NCI-H1417 (cell line): ENCODE data around the gene TMEFF2.
A peak's percentile ranks its signal among the peaks of the same experiment; 100 is the strongest.

Source experiments
- DNase-seq, 3 experiments: peaks; one replicate each; lab custom pipeline; 2025; lab: John Stamatoyannopoulos, UW

The TMEFF2 gene

DNA sequence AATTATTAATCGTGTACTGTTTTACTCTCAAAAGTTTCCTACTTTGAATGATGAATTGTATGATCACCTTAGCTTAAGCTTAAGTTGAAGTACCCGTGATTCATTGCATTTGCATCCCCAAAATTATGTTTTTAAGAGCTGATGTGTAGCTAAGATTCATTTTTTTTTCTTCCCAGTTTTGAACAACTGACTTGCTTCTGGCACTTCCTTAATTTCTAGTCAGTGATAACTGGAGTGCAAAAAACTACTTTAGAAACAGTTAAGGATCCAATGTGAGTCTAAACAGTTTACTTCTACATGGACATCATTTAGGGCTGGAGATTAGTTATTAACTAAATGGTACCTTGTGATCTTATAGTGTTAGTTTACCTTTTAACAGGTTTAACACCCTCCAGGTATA is 223.9 kb downstream of the TMEFF2 start:
- DNase-seq: peak in 2 of 3 experiments; percentile 20 to 66

DNA sequence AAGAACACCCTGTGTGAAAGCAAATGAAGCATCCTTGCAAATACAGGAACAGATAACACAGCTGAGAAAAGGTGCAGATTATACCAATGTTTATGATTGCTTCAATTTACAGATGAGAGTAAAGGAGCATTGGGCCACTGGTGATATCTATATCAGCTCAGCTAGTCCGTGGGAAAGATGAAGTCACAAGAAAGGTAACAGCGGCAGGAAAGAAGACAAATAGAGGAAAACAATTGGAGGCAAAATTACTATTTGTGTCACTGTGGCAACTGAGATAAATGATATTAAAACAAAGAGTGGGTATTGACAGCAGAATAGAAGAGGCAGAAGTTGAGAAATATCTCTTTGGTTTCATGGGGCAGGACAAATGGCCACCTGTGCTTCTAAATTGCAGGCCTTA is 226.6 kb downstream of the TMEFF2 start:
- DNase-seq: peak in 2 of 3 experiments; percentile 20 to 49

DNA sequence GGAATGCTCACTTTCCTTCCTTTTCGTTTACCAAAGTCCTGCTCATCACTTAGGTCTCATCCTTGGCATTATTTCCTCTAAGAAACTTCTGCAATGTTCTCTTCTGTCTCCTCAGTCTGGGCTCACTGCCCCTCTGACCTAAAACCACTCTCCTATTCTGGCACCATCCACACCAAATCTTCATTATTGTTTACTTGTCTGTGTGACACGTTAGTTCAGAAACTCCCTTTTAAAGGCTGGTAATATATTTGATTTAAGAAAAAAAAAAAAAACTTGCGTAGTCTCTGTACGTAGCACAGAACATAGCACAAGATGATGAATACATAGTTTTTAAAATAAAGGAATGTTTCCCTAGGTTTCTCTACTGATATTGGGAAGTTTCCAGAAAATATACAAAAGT is 229.0 kb downstream of the TMEFF2 start:
- no peak for DNase-seq

DNA sequence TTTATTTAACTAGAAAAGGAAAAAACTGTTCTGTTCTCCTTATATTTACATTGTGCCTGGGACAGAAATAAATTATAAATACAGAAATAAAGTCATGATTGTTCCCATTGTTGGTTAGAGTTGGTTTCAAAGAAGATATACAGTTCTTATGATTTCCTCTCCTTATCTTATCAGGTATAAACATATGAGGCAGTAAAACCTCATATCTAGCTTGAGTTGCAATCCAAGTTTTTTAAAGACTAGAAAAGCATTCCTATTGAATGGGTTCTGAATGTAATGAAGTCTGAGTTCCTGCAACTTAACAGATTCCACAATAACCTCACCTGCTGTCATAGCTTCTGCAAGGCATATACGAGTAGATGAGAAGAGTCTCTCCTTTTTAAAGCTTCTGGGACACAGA is 233.2 kb downstream of the TMEFF2 start:
- DNase-seq: no peak

DNA sequence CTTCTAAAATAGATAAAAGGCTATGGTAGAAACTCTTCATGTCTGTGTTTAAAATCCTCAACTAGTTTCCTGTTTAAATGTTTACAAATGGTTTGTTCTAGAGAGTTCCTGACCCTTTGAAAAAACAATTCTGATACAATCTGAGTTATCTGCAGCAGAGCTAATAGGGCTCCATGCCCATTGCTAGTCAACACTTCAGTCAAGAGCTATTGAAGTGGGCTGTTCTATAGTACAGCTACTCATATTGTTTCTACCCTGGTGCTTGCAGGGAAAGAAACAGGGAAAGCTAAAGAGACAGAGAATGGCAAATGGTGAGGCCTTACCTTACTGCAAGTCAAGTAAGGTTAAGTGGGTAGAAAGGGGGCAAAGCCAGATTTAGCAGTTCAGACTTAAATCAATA is 235.5 kb downstream of the TMEFF2 start:
- DNase-seq: peak; percentile 14 to 67 (median 60)

DNA sequence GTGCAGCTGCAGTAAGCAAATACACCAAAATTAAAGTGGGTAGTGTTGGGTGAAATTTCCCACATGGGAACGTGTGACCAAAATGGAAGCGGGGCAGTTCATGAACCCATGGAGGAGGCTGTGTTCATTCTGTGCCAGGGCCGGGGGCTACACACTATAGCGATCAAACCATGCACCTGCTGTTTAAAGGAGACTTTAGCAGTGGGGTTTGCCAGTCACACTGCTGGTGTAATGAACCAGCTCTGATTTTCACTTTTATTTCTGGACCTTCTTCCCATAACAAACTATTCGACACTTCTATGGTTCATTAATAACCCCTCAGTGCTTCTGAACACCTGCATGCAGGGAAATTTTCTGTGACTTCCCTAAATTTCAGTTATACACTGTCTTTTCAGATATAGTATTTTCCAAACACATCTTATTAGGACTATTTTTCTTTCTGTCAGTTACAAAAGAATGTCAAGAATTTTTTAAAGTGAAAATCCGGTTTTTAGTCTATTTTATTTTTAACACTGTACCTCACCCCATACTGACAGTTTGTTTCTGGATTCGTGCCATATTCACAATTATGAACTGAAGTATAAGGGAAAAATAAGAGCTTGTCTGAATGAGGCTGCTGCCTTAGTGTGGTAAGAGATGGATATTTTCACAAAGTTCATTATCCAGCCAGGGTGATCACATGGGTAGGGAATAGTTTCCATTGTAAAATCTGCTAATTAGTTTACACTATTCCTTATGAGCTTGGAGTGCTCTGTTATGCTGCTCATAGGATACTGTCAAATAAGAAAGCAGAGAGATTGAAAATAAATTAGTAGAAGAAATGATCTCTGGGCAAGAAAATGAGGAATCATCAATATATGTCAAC is 236.5 kb downstream of the TMEFF2 start:
- DNase-seq: peak in 1 of 3 experiments; percentile 21

DNA sequence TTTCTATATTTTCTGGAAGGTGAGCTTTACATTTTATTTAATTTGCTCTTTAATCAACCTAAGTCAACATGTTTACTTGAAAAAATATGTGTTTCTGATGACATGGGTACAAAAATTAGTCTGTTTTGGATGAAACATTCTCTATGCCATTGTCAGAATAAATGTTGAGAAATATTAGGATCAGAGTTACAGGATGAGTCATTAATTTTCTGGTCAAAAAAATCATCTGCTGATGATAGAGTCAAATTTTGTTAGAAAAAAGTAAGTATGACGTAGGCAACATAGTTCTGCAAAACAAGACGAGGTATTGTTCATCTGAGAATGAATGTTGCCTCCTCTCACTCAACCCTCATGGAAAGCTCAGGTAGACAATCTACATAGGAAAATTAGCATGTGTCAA is 240.3 kb downstream of the TMEFF2 start:
- no peak for DNase-seq

DNA sequence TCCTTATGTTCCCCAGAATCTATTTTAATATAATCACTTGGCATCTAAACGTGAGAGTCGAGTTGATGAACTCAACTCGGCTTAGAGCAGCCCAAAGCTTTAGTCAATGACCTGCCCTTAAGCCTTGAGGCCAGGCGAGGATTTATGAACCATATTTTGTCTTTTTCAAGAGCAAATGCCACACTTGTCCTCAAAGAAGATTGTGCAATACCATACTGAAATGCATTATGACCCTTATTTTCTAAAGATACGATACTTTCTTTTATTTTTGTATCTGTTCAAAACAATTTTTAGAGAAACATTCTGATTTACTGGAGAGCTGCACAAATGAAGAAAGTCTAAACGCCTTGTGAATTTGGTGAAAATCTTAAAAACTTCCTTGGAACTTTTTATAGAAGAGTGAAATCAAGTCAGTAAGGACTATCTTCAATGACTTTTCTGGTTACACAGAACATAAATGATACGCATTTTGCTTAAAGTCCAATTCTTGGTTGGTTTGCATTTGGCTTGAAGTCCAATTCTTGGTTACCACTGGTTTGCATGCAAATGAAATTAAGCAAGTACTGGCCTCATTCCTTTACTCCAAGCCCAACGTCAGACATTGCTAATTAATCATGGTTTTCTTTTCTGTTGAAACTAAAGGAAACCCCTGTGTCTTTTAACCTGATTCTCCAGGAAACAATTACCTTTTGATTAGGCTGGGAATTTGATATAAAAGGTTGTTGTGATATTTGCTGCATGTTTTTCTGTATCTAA is 242.0 kb downstream of the TMEFF2 start:
- DNase-seq: no peak

DNA sequence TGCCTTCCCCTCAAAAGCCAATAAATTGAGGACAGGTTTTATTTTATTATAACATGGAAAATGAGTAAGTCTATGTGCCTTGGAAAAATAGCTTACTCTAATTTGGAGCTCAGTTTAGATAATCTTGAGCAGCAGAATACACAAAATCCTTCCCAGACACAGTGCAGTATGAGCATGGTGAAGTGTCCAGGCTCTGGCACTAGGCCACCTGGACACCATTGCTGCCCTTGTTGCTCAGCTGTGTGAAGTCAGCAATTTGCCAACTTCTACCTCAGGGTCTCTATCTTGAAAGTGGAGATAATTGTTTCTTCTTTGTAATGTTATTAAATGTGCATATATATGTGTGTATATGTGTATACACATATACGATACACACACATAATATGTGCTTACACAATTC is 242.9 kb downstream of the TMEFF2 start:
- DNase-seq: no peak

DNA sequence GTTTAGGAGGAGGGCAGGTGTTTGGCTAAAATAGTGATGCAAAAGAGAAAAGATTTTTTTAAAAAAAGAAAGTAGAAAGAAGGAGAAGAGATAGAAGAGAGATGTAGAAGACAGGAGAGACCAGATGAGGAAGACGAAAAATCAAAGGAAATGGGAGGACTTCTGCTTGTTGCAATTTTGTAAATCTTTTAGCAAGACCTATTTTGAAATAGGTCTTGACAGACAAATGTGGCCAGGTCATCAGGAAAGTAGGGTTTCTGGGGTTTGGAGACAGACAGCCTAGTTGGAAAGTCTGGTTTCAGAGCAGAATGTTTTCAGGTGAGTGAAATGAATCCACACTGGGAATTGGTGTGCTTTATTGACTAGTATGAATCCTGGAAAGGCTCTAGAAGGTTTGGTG is 243.4 kb downstream of the TMEFF2 start:
- DNase-seq: no peak

DNA sequence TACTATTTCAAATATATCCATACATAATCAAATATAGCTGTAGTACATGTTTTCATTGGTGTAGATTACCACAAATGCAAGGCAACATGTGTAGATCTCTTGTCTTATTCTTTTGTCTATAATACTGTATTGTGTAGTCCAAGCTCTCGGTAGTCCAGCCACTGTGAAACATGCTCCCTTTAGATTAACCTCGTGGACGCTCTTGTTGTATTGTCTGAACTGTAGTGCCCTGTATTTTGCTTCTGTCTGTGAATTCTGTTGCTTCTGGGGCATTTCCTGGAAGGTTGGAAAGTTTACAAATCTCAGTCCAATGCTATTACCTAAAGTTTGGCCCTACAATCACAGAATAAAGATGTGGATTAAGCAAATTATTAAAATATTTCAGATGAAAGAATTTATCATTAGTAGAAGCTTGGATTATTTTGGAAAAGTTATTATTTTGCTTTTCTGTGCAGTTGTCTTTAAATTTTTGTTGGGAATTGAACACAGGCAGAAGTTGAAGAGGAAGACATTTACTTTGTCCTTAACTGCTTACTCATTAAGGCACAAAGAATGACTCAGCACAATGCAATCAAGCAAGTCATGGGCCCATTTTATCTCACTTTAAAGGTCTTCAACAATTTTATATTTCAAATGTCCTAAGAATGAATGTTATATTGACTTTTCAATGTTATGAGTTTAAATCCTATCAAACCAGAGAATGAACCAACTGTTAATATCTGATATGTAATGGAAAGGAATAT is 244.4 kb downstream of the TMEFF2 start:
- no peak for DNase-seq

DNA sequence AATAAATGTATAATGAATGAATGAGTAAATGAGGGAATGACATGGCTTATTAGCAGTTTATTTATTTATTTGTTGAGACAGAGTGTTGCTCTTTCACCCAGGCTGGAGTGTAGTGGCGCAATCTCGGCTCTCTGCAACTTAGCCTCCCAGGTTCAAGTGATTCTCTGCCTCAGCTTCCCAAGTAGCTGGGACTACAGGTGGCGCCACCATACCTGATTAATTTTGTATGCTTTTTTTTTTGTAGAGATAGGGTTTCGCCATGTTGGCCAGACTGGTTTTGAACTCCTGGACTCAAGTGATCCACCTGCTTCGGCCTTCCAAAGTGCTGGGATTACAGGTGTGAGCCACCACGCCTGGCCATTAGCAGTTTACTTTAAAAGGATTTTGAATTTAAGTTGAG is 247.5 kb downstream of the TMEFF2 start:
- no peak for DNase-seq

DNA sequence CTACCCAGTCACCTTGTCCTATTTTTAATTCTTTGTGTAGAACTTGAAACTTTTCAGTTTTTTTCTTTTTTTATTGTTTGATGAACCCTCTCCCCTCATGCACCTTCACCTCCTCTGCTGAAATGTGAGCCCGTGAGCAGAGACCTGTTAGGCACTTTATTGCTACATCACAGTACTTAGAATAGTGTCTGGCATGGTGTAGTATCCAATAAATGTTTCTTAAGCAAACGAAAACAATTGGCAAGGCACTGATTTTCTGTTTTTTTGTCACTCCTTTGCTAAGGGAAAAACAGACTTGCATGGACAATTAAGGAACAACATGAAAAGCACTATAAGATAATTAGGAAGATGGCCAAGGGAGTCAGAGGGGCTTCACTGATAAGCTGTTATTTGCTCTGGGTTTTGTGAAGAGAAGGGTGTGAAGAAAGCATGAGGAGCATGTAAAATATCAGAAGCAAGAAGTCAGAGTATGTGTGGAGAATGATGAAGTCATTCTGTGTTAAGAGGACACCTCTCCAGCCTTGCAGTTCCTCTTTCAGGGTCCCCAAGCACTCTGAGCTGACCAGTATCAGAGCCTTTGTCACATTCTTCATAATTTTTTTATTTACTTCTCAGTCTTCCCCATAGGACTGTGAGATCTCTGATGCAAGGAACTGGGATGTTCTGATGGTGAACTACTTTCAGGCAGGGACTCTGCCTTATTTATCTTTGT is 248.1 kb downstream of the TMEFF2 start:
- no peak for DNase-seq

DNA sequence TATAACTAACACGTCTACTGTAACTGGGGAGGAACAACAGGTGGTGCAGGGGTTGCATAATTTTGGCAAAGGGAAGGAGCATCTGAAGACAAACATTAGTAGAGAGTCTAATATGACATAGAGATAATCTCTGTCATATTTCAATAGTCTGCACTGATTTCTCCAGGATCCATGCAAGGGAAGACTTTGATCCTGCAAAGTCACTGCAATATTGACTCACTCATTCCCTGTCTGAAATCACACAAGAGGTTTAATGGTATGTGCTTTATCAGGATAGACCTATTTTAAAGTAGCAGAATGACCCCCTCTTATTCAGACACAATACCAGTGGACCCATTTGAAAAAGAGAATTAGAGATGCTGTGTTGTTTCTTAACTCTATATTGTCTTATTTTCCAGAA is 249.1 kb downstream of the TMEFF2 start:
- no peak for DNase-seq

DNA sequence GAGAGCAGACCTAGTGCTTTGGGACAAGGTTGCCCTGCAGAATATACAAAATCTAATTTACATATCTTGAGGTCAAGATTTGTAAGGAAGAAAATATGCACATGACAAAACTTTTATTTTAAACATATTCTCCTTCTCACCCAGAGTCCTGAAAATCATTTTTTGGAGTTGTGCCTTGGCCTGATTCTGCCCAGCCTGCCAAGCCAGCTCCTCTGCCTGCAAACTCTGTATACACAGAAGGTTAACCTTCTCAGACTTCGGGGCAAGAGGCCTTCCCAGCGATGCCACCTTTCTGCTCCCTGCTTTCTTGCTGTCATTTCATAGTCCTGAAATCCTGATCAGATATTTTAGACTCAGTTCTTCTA is 252.0 kb downstream of the TMEFF2 start:
- DNase-seq: no peak

DNA sequence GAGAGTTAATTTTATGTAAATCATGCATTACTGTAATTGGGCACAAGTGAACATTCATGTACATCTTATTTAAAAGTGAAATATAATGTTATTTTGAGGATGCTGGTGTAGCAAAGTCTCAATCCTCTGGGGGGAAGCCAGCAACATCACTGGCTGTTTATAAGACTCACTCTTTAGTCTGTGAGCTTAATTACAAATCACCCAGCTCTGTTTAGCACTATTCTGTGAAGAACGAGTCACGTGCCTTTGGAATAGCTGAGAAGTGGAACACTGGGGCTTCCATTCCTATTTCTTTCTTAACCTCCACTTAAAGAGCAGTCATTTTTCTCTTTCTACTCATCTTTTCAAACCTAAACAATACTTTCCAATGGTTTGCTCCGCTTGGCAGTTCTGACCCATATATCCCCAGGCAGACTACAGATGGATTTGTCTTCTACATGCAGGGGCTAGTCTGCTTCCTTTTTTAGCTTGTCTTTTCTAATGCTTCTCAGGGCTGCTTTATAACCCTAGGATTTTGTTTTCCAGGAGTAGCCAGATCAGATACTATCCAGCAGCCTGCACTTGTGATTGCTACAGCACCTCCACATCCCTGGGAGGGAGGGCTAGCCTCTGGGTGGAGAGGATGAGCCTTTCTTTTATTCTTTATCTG is 252.5 kb downstream of the TMEFF2 start:
- DNase-seq: peak in 1 of 3 experiments; percentile 16

DNA sequence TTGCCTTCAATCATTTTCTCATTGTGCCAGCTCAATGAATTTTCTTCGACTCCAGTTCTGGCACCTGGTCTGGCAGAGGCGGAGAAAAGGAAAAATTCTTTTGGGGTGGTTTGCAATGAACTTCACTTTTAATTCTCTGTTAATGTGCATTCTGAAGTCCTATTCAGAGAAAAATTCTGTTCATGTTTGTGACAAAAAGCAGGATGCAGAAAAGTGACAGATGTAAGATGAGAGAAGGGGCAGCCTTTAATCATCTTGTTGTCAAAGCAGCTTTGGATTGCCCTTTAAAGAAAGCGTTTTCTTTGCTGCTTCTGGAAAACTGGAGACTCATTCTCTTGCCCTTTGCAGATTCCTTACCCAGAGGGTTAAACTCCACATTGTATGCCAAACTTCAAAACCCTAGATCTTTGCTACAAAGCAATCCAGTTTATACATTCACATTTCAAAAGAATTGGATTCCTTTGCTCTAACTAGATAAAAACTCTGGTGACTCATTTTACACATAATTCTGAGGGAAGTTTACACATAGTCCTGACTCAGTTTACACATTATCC is 253.3 kb downstream of the TMEFF2 start:
- no peak for DNase-seq

DNA sequence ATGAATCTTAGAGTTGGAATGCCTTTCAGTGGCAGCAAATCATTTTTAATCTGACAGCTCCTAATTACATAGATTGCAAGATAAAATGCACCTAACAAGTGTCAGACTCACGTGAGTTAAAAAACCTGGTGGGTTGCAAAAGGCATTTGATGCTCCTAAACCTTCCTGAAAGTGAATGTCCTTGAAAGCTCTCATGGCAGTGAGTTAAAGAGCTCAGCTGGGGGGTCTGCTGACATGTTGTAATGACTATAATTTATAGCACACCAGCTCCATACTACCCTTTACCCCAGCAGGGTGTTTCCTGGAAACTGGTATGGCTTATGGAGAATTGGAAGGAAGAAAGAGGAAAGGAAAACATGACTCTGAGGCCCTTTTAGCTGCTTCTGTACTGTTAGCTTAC is 256.0 kb downstream of the TMEFF2 start:
- peak; percentile 3 to 92 (median 74) for DNase-seq

DNA sequence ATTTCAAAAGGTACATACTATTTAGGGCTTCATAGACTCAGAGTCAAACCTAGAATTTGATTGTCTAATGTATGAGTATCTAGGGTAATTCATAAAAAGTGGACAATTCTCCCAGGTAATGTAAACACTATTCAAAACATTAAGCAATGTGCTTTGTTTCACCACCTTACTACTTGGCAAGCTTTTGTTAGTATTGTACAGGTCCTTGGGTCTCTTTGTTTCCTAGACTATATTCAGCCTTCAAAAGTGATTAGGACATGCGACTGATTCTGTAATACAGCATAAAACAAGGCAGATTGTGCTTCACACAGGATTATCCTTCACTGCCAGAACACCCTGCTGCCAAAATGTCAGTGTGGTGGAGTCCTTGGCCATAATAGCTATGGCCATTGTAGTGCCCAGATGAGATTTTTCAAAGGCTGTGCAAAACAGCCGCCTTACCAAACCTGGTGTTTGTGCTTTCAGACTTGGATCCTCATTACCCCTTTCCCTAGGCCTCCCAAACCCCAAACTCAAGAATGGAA is 257.8 kb downstream of the TMEFF2 start:
- peak in 1 of 3 experiments; percentile 12 for DNase-seq

DNA sequence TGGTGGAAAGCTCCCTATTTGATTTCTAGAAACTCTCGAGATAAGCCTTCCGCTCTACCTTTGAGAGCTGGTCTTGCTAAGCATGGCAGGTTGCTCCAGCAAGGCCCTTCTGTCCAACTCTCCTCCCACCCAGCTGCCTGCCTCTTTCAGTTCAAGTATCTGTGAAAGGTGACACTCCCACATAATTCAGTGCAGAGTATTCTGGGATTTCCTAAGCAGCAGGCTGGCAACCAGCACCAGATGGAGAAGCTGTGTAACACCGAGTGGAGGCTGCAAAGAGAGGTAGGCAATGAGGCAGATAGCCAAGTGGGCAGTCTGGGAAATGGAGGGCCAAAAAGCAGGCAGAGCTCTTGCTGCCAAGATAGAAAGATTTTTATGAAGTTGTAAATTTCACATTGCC is 259.5 kb downstream of the TMEFF2 start:
- DNase-seq: peak in 2 of 3 experiments; percentile 46 to 73
